Keratinocyte (primary cell): ENCODE results near the gene ANKRD60.

Source experiments
- EZH2 ChIP-seq: IDR thresholded peaks from one replicate; pipeline ENCODE4 v1.6.1; 2012; ENCODE audit warnings: inconsistent platforms, mild to moderate bottlenecking, low read length, moderate library complexity
- TF ChIP-seq, protein P1 (sequence below), 3 experiments: IDR thresholded peaks in 1 of 3; conservative IDR thresholded peaks in 1 of 3; optimal IDR thresholded peaks in 1 of 3; 2 replicates in 2 of 3; 3 replicates in 1 of 3; pipeline versions ENCODE3 to v1.5.1; 2011; ENCODE audit warnings: low read length in 3 of 3, mild to moderate bottlenecking in 3 of 3, moderate library complexity in 2 of 3, control low read depth in 1 of 3, inconsistent platforms in 1 of 3; ENCODE audit not compliant: insufficient read depth in 2 of 3; ENCODE audit errors: extremely low read depth in 1 of 3

DNA sequence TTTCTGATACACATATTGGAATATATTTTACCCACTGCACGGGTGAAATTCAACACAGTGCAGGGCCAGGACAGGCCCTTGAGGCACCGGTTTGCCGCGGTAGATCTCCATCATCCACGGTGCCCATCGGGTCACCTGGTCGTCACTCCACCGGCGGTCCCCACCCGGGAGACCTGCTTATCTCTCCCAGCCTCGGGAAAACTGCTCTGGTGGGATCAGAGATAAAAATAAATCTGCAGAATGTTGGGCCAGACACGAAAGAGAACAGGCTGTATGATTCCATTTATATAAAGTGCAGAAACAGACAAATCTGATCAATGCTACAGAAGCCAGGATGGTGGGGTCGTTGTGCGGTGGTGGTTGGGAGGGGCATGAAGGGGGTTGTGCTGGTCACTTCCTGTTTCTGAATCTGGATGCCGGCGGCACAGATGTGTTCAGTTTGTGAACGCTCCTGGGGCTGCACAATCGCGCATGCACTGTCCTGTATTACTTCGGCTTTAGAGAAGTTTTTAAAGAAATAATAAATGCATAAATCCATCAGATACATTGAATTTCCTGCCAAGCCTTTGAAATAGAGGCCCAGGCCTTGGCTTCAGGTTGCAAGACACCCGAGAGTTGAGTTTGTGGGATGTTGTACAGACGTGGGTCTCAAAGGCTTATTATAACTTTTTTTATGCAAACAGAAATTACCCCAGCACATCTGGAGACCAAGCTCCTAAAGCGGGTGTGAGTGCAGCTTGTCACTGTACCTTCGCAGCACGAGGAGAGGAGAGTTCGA lies 54.3 kb downstream of the ANKRD60 start:
- TF ChIP-seq, protein P1, sequence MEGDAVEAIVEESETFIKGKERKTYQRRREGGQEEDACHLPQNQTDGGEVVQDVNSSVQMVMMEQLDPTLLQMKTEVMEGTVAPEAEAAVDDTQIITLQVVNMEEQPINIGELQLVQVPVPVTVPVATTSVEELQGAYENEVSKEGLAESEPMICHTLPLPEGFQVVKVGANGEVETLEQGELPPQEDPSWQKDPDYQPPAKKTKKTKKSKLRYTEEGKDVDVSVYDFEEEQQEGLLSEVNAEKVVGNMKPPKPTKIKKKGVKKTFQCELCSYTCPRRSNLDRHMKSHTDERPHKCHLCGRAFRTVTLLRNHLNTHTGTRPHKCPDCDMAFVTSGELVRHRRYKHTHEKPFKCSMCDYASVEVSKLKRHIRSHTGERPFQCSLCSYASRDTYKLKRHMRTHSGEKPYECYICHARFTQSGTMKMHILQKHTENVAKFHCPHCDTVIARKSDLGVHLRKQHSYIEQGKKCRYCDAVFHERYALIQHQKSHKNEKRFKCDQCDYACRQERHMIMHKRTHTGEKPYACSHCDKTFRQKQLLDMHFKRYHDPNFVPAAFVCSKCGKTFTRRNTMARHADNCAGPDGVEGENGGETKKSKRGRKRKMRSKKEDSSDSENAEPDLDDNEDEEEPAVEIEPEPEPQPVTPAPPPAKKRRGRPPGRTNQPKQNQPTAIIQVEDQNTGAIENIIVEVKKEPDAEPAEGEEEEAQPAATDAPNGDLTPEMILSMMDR (optimal IDR thresholded peaks at IDR 0.05 in 1 of 3, IDR thresholded peaks at IDR 0.05 in 1 of 3, conservative IDR thresholded peaks at IDR 0.05 in 1 of 3; ENCODE audit: extremely low read depth in 1 of 3, insufficient read depth in 2 of 3, low read length in 3 of 3), result no peak
- TF ChIP-seq EZH2, result no peak
